Measurements from ENCODE around the gene DNASE1L1. TPM values are rescaled to one million over a fixed set of nuclear protein-coding genes. Genes with fewer than 3 reads are reported as not detected.

The DNASE1L1 gene
- total and polyA plus RNA-seq, 10 donors = 18.1 to 54.5 (median 36.8) TPM

DNA sequence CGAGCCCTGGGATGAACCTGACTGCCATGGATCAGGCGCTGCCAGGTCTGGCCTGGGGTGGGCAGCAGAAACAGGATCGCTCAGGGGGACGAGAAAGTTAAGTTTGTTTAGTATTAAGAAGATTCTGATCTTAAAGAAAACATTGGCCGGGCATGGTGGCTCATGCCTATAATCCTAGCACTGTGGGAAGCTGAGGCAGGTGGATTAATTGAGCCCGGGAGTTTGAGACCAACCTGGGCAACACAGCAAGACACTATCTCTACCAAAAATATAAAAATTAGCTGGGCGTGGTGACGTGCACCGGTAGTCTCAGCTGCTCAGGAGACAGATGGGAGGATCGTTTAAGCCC, 33.9 kb downstream of the DNASE1L1 start:
- no peaks in the 10 kb centered on the region for H3K27me3 ChIP-seq (replicated peaks in 1 of 7)
- intact Hi-C loops (cut with DNase I; ENCODE audit: low total_unique reads) = no loop called here
- peaks cover 8 to 60% (median 37%) of the 10 kb centered on the region in 6 donors for H3K4me1 ChIP-seq
- H3K9me3 ChIP-seq = peaks cover 0 to 4% (median 0%) of the 10 kb centered on the region in 8 donors
- H3K4me3 ChIP-seq = peak overlapping the region in 1 of 8 donors; percentile 91
- TF ChIP-seq, protein P1, sequence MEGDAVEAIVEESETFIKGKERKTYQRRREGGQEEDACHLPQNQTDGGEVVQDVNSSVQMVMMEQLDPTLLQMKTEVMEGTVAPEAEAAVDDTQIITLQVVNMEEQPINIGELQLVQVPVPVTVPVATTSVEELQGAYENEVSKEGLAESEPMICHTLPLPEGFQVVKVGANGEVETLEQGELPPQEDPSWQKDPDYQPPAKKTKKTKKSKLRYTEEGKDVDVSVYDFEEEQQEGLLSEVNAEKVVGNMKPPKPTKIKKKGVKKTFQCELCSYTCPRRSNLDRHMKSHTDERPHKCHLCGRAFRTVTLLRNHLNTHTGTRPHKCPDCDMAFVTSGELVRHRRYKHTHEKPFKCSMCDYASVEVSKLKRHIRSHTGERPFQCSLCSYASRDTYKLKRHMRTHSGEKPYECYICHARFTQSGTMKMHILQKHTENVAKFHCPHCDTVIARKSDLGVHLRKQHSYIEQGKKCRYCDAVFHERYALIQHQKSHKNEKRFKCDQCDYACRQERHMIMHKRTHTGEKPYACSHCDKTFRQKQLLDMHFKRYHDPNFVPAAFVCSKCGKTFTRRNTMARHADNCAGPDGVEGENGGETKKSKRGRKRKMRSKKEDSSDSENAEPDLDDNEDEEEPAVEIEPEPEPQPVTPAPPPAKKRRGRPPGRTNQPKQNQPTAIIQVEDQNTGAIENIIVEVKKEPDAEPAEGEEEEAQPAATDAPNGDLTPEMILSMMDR (IDR thresholded peaks at IDR 0.05 in 8 of 11, conservative IDR thresholded peaks at IDR 0.05 in 3 of 11) = no peak
- TF ChIP-seq POLR2A (IDR thresholded peaks at IDR 0.05) = no peak
- no peak for TF ChIP-seq POLR2AphosphoS5 (IDR thresholded peaks at IDR 0.05)
- peak overlapping the region in 6 of 8 donors; percentile 22 to 94 (median 76) for H3K27ac ChIP-seq
- DNase-seq = no peak
- WGBS, 5 donors = 74 to 91% (median 84%) methylated on average over 9 to 10 of the region's 10 CpGs
- no peaks in the 10 kb centered on the region for H3K36me3 ChIP-seq

- peak within 1 kb of the TSS; percentile 7 to 91 (median 30) for H3K4me3 ChIP-seq
These were observed 34.5 kb downstream of the DNASE1L1 start, which contains the start of gene FLNA for GRCh38 chrX:154374313-154375155. FLNA (minus strand) TSS chrX:154374634; CDS start chrX:154371245, 3,389 bp downstream.

GRCh38 chrX:154373340-154374306, 35.4 kb downstream of the DNASE1L1 start:
- peaks cover 0 to 2% (median 0%) of the 10 kb centered on the region in 8 donors for H3K9me3 ChIP-seq
- H3K27ac ChIP-seq = peak overlapping the region in 7 of 8 donors; percentile 49 to 94 (median 67)
- H3K4me3 ChIP-seq = peak overlapping the region; percentile 7 to 91 (median 30)
- TF ChIP-seq, protein P1 (IDR thresholded peaks at IDR 0.05 in 8 of 11, conservative IDR thresholded peaks at IDR 0.05 in 3 of 11) = peak in 10 of 11 experiments; percentile 4 to 67 (median 49)
- peak; percentile 33 to 52 (median 46) for TF ChIP-seq POLR2AphosphoS5 (IDR thresholded peaks at IDR 0.05)
- TF ChIP-seq POLR2A (IDR thresholded peaks at IDR 0.05) = no peak
- intact Hi-C loops (cut with DNase I; ENCODE audit: low total_unique reads) = no loop called here
- peaks cover 15 to 69% (median 43%) of the 10 kb centered on the region in 6 donors for H3K4me1 ChIP-seq
- no peak for DNase-seq
- 14 to 53% (median 29%) methylated on average over 21 to 23 of the region's 23 CpGs; no CpG with 5 or more reads in 1 of the 5 donors for WGBS, 5 donors
- no peaks in the 10 kb centered on the region for H3K36me3 ChIP-seq
- no peaks in the 10 kb centered on the region for H3K27me3 ChIP-seq (replicated peaks in 1 of 7)

More at GRCh38 chrX:154374313-154375155, 34.5 kb downstream of the DNASE1L1 start, which contains the start of gene FLNA:
- peak; percentile 86 for DNase-seq
- H3K27me3 ChIP-seq (replicated peaks in 1 of 7) = no peaks in the 10 kb centered on the region
- H3K27ac ChIP-seq = peak within 1 kb of the TSS in 7 of 8 donors; percentile 49 to 94 (median 63)
- peaks cover 0 to 4% (median 0%) of the 10 kb centered on the region in 8 donors for H3K9me3 ChIP-seq
- WGBS, 5 donors = 8 to 100% (median 43%) methylated on average over 1 to 95 of the region's 95 CpGs
- H3K4me1 ChIP-seq = peaks cover 8 to 60% (median 36%) of the 10 kb centered on the region in 6 donors
- intact Hi-C loops (cut with DNase I; ENCODE audit: low total_unique reads) = no loop called here
- TF ChIP-seq, protein P1 (IDR thresholded peaks at IDR 0.05 in 8 of 11, conservative IDR thresholded peaks at IDR 0.05 in 3 of 11) = peak in 1 of 11 experiments; percentile 10
- peak in 1 of 3 donors; percentile 40 for TF ChIP-seq POLR2AphosphoS5 (IDR thresholded peaks at IDR 0.05)
- TF ChIP-seq POLR2A (IDR thresholded peaks at IDR 0.05) = no peak
- no peaks in the 10 kb centered on the region for H3K36me3 ChIP-seq

All from spleen (tissue), 11 donors.